Measurements from ENCODE around the gene RPS17. TPM values are rescaled to one million over a fixed set of nuclear protein-coding genes. Genes with fewer than 3 reads are reported as not detected.

RPS17 gene
- total and polyA plus RNA-seq, 2 of the 4 experiments (the other 2 are of a cell fraction): 2,617 to 4,201 TPM

DNA sequence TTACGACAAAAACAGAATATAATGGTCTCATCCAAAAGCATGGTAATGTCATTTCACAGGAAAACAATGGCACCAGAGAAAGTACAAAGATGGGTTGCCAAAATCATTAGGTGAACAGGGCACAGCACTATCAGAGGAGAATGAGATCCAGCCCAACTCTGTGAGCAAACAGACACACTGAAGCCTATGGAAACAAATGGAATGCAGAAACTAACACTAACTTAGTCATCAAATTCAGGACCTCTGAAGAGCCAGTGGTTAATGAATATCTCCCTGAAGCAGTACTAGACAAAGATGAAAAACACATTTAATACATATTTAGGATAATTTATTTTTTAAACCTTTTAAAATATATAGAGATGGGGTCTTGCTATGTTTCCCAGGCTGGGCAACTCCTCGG lies 14.6 kb upstream of the RPS17 start:
- no peak overlapping the region for H4K5ac ChIP-seq (ENCODE audit: low read depth, low read length)
- no peak for DNase-seq
- dilution Hi-C loops (cut with HindIII; ENCODE audit: low sequenced_read_pairs, unreplicated experiment) (no loop called here), in situ Hi-C loops (cut with MboI; ENCODE audit: low sequenced_read_pairs) (no loop called here), intact Hi-C loops (cut with micrococcal nuclease) (no loop called here)
- no peak overlapping the region for H3K27ac ChIP-seq (ENCODE audit: insufficient read depth, low read length)
- H3K4ac ChIP-seq (ENCODE audit: low read depth, low read length): no peak overlapping the region
- H2BK20ac ChIP-seq (ENCODE audit: low read depth, low read length): no peak overlapping the region
- no peaks in the 10 kb centered on the region for H4K20me1 ChIP-seq (ENCODE audit: insufficient read depth, low read length)
- H3K14ac ChIP-seq (replicated peaks; ENCODE audit: low read depth, low read length): no peak overlapping the region
- POLR2A ChIA-PET (ENCODE audit: unreplicated experiment): no interaction called here
- no peak overlapping the region for H2AK5ac ChIP-seq (ENCODE audit: low read depth, low read length)
- BruUV-seq (replicated peaks): no TSS peak
- WGBS, 2 experiments (ENCODE audit: extremely low coverage in 2 of 2, insufficient read length in 1 of 2): 100% methylated on average over 1 of the region's 2 CpGs; no CpG with 5 or more reads in 1 of the 2 experiments
- H3K36me3 ChIP-seq (ENCODE audit: control insufficient read depth, insufficient read depth, low read length): peaks cover 2% of the 10 kb centered on the region
- no peak overlapping the region for H2BK5ac ChIP-seq (ENCODE audit: low read depth, low read length, poor library complexity, severe bottlenecking)
- no peaks in the 10 kb centered on the region for H3K9me3 ChIP-seq (ENCODE audit: control insufficient read depth, insufficient read depth, low read length)
- H3K9ac ChIP-seq (ENCODE audit: low read depth, low read length): no peak overlapping the region
- TF ChIP-seq SMC3 (IDR thresholded peaks at IDR 0.05; ENCODE audit: low read depth, low read length) (no peak), MXI1 (IDR thresholded peaks at IDR 0.05; ENCODE audit: borderline replicate concordance, low read depth, low read length) (no peak), NFE2L2 (IDR thresholded peaks at IDR 0.05; ENCODE audit: low read depth, low read length) (no peak), RCOR1 (IDR thresholded peaks at IDR 0.05; ENCODE audit: insufficient replicate concordance, low read length) (no peak), RAD21 (IDR thresholded peaks at IDR 0.05; ENCODE audit: low read length) (no peak), FOS (IDR thresholded peaks at IDR 0.05; ENCODE audit: low read depth, low read length) (no peak), POLR2A (IDR thresholded peaks at IDR 0.05; ENCODE audit: low read depth, low read length) (no peak), CHD1 (IDR thresholded peaks at IDR 0.05; ENCODE audit: low read depth, low read length) (no peak), RFX5 (IDR thresholded peaks at IDR 0.05; ENCODE audit: low read depth, low read length) (no peak), MAZ (IDR thresholded peaks at IDR 0.05; ENCODE audit: borderline replicate concordance, low read depth, low read length) (no peak), MAFK (IDR thresholded peaks at IDR 0.05; ENCODE audit: low read depth, low read length) (no peak), BHLHE40 (IDR thresholded peaks at IDR 0.05; ENCODE audit: low read depth, low read length) (no peak), CEBPB (IDR thresholded peaks at IDR 0.05; ENCODE audit: low read depth, low read length) (no peak)
- TF ChIP-seq, protein P1, sequence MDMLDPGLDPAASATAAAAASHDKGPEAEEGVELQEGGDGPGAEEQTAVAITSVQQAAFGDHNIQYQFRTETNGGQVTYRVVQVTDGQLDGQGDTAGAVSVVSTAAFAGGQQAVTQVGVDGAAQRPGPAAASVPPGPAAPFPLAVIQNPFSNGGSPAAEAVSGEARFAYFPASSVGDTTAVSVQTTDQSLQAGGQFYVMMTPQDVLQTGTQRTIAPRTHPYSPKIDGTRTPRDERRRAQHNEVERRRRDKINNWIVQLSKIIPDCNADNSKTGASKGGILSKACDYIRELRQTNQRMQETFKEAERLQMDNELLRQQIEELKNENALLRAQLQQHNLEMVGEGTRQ (IDR thresholded peaks at IDR 0.05; ENCODE audit: low read depth, low read length): no peak
- TF ChIP-seq, protein P2, sequence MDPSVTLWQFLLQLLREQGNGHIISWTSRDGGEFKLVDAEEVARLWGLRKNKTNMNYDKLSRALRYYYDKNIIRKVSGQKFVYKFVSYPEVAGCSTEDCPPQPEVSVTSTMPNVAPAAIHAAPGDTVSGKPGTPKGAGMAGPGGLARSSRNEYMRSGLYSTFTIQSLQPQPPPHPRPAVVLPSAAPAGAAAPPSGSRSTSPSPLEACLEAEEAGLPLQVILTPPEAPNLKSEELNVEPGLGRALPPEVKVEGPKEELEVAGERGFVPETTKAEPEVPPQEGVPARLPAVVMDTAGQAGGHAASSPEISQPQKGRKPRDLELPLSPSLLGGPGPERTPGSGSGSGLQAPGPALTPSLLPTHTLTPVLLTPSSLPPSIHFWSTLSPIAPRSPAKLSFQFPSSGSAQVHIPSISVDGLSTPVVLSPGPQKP (IDR thresholded peaks at IDR 0.05; ENCODE audit: borderline replicate concordance, low read depth, low read length): no peak
- TF ChIP-seq, protein P3, sequence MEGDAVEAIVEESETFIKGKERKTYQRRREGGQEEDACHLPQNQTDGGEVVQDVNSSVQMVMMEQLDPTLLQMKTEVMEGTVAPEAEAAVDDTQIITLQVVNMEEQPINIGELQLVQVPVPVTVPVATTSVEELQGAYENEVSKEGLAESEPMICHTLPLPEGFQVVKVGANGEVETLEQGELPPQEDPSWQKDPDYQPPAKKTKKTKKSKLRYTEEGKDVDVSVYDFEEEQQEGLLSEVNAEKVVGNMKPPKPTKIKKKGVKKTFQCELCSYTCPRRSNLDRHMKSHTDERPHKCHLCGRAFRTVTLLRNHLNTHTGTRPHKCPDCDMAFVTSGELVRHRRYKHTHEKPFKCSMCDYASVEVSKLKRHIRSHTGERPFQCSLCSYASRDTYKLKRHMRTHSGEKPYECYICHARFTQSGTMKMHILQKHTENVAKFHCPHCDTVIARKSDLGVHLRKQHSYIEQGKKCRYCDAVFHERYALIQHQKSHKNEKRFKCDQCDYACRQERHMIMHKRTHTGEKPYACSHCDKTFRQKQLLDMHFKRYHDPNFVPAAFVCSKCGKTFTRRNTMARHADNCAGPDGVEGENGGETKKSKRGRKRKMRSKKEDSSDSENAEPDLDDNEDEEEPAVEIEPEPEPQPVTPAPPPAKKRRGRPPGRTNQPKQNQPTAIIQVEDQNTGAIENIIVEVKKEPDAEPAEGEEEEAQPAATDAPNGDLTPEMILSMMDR (conservative IDR thresholded peaks at IDR 0.05; ENCODE audit: low read depth, low read length): no peak
- H3K27me3 ChIP-seq (ENCODE audit: control insufficient read depth, insufficient read depth, low read length): no peaks in the 10 kb centered on the region
- H2BK120ac ChIP-seq (ENCODE audit: low read depth, low read length): no peak overlapping the region
- H3K4me2 ChIP-seq (ENCODE audit: low read depth, low read length): no peak overlapping the region
- CTCF ChIA-PET: interaction anchor here (0.6 kb wide), 1 partner anchor 52 kb away, joined by 3 read pairs; no protein-coding TSS in a partner anchor
- H3K18ac ChIP-seq (ENCODE audit: low read depth, low read length): no peak overlapping the region
- H3K4me3 ChIP-seq (ENCODE audit: insufficient read depth, low read depth, low read length): no peak overlapping the region
- no peak overlapping the region for H2AFZ ChIP-seq (replicated peaks; ENCODE audit: low read length, poor library complexity)
- H3K23ac ChIP-seq (ENCODE audit: low read depth, low read length): no peak overlapping the region
- no peaks in the 10 kb centered on the region for H3K79me1 ChIP-seq (ENCODE audit: low read depth in 1 of 2, low read length in 2 of 2)
- ATAC-seq (ENCODE audit: low read depth): peak; percentile 71
- H2BK15ac ChIP-seq (ENCODE audit: low read depth, low read length): no peak overlapping the region
- no peak overlapping the region for H4K8ac ChIP-seq (ENCODE audit: low read depth in 2 of 2, low read length in 2 of 2)
- no peak overlapping the region for H3K56ac ChIP-seq (ENCODE audit: extremely low read depth, insufficient read depth, low read length)
- no peaks in the 10 kb centered on the region for H3K4me1 ChIP-seq (ENCODE audit: control insufficient read depth, insufficient read depth, low read length)
- H2AK9ac ChIP-seq (replicated peaks; ENCODE audit: low read depth, low read length, poor library complexity): no peak overlapping the region
- H3K9me1 ChIP-seq (ENCODE audit: insufficient read depth, low read length): no peaks in the 10 kb centered on the region; the same call in 1 of the 2 replicates
- no peak overlapping the region for H4K91ac ChIP-seq (ENCODE audit: insufficient read depth, low read depth, low read length)

Data from IMR-90 (cell line).